NT2/D1 (cell line): ENCODE data around the gene IPMK.

Source experiments
- YY1 ChIP-seq: IDR thresholded peaks from 2 replicates; pipeline ENCODE4 v1.6.1; 2011; ENCODE audit not compliant: insufficient read length, insufficient read depth
- ZNF274 ChIP-seq: IDR thresholded peaks from 2 replicates; pipeline ENCODE4 v1.6.1; 2011; ENCODE audit warnings: mild to moderate bottlenecking, low read depth, low read length

DNA sequence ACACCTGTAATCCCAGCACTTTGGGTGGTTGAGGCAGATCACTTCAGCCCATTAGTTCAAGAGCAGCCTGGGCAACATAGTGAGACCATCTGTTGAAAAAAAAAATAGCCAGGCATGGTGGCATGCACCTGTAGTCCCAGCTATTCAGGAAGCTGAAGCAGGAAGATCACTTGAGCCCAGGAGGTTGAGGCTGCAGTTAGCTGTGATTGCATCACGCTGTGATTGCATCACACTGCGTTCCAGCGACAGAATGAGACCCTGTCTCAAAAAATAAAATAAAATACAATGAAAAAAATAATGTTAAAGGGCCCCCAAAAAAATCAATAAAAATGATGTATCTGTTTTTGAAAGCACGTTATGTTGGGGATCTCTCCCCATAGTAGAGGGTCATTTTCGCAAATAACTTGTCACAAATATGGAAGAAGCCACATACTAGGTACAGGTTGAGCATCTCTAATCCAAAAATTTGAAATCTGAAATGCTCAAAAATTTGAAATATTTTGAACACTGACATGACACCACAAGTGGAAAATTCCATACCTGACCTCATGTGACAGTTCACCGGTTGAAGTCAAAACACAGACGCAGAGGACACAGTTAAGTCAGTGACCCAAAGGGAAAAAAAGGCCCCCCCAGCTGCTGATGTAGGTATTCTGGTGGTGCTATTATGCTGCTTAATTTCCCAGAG, 10.7 kb upstream of the IPMK start:
- TF ChIP-seq ZNF274: no peak
- no peak for TF ChIP-seq YY1
